Effector CD8-positive, alpha-beta T cell (primary cell): ENCODE data around the gene CPE.

Source experiments
- DNase-seq: peaks from one replicate; lab custom pipeline; 2025; lab: John Stamatoyannopoulos, UW

The CPE gene

GRCh38 chr4:165508372-165509120 lies 129.7 kb downstream of the CPE start:
- no peak for DNase-seq

GRCh38 chr4:165512424-165512823 lies 133.6 kb downstream of the CPE start:
- DNase-seq, result no peak

- DNase-seq, result no peak
Measured at GRCh38 chr4:165514739-165515138, 135.9 kb downstream of the CPE start.

DNA sequence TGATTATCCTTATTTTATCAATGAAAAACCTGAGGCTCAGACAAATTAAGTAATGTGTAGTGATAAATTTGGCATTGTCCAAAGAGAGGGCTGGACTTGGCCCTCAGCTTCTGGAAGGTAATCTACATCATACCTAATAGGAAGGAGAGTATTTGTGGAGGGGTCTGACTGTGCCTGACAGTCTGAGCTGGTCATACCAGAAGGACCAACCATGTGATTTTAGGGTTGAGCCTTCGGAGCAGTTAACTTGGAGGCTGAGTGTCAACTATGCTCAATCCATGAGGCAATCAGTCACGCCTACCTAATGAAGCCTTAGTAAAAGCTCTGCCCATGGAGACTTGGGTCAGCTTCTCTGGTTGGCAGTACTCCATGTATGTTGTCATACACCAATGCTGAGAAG lies 136.4 kb downstream of the CPE start:
- no peak for DNase-seq

DNA sequence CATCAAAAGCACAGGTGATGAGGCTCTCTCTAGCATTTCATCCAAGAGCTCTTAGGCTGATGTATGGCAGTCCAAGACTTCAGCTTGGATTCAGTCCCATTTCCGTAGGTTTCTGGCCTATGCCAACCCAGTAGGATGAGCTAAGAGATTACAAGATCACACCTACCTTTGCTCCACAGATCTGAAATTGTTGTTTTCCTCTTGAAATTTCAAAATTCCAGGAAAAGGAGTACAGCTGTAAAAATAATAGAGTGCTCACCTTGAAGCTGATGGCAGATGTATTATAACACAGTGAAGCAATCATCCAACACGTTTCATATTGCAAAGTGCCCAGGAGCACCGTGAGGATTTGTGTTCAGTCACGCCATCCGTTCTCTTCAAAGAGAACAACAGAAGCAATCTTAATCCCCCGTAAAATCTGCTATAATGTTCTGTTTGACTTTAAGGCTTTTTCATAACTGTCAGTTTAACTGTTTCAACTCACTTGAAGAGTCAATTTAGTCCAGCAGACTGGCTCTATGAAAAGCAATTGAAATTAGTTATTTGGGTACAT lies 137.5 kb downstream of the CPE start:
- no peak for DNase-seq

- no peak for DNase-seq
Measured at GRCh38 chr4:165517216-165517615, 138.4 kb downstream of the CPE start.

DNA sequence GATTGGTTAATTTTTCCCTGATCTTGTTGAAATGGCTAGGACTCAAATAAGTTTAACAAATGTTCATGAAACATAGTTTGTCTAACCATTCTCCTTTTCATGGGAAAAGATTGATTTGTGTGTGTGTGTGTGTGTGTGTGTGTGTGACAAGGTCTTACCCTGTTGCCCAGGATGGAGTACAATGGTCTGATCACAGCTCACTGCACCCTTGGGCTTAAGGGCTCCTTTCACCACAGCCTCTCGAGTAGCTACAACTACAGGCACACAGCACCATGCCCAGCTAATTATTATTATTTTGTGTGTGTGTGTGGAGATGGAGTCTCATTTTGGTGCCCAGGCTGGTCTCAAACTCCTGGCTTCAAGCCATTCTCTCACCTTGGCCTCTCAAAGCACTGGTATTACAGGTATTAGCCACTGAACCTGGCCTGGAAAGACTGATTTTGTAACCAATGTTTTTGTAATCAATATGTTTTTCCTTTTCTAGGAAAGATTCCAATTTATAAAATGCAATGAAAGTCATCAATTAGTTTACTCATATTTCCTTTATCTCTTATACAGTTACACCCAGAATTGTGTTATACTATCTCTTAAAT lies 139.3 kb downstream of the CPE start:
- no peak for DNase-seq

- no peak for DNase-seq
Measured at GRCh38 chr4:165518686-165519085, 139.9 kb downstream of the CPE start.

GRCh38 chr4:165519591-165519990 lies 140.8 kb downstream of the CPE start:
- DNase-seq, result no peak

- no peak for DNase-seq
Measured at GRCh38 chr4:165520086-165520485, 141.3 kb downstream of the CPE start.

DNA sequence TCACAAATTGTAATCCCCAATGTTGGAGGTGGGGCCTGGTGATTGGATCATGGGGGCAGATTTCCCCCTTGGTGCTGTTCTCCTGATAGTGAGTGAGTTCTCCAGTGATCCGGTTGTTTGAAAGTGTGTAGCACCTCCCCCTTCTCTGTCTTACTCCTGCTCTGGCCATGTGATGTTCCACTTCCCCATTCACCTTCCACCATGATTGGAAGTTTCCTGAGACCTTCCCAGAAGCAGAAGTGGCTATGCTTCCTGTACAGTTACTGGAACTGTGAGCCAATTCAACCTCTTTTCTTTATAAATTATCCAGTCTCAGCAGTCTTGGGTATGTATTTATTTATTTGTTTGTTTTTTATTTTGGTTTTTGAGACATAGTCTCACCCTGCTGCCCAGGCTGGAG lies 143.2 kb downstream of the CPE start:
- DNase-seq, result no peak

DNA sequence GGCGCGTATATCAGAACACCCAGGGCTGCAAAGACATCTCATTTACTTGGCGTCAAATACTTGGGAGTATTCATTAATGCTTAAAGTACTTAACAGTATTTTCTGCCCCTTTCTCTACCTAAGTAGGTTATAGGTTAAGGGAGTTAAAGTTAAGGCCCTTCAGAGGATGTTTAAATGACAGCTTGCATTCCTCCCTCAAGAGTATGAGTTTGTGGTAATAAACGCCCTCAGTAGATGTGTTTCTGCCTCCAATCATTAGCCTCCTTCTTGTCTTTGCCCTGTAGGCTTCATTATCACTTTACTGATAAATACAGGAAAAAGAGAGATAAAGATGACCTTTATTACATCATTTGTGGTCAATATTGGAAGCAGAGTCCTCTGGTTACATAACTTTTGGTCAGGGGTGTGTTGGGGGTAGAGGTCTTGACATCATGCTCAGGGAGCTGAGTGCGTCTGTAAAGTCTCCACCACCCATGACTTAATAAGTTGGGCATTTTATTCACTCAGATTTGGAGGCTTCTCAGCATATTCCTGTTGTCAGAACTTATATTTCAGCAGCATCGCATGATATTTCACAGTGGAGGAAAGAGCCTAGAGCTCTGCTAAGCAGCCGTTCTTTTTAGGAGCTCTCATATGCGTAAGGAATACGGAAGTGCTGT lies 145.9 kb downstream of the CPE start:
- no peak for DNase-seq

DNA sequence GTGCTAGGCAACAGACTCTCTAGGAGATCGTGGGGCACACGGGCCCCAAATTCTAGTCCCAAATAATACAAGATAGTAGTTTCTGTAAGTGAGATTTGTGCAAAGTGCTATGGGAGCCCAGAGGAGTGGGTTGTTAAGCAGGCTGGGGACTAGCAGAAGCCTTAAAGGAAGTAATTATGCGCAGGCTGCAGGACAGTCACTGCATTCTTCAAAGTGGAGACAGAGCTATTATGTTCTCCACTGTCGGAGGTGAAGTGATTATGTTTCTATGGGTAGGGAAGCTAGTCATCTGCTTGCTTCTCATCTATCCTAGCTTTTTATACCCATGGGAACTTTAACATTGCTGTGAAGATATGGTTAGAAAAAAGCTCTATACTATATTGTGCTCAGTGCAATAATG lies 154.2 kb downstream of the CPE start:
- DNase-seq, result no peak

GRCh38 chr4:165537028-165537648 lies 158.3 kb downstream of the CPE start:
- no peak for DNase-seq

DNA sequence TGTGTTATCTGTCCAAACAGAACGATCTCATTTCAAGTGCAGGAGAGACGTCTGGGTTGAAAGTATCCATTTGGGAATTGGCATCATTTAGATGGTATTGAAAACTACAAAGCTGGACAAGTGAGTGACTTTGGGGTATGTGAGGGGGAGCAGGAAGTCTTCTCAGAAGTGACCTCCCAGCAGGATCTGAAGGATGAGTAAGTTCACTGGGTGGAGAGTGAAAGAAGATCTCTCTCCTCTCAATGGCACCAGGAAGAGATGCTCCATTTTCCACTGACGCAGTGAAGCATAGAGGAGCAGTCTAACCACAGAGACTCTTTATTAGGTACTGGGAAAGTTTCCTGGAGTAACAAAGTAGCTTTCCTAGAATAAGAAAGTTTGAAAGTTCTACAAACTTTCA lies 161.0 kb downstream of the CPE start:
- no peak for DNase-seq

GRCh38 chr4:165540206-165540830 lies 161.5 kb downstream of the CPE start:
- no peak for DNase-seq

- DNase-seq, result no peak
Measured at GRCh38 chr4:165541851-165542459, 163.1 kb downstream of the CPE start.

GRCh38 chr4:165542476-165542875 lies 163.7 kb downstream of the CPE start:
- DNase-seq, result no peak
